Erythroblast (primary cell): ENCODE data around the gene SMNDC1.

ENCODE experiments used
- GATA1 ChIP-seq: IDR thresholded peaks from 2 replicates; pipeline ENCODE4 v1.6.1; 2011; ENCODE audit warnings: low read depth, mild to moderate bottlenecking, control low read depth, low read length, moderate library complexity
- POLR2A ChIP-seq: IDR thresholded peaks from 2 replicates; pipeline ENCODE4 v1.6.1; 2011; ENCODE audit warnings: mild to moderate bottlenecking, low read length

- TF ChIP-seq POLR2A, result no peak
- no peak for TF ChIP-seq GATA1
Measured at GRCh38 chr10:110311357-110311949, 6.7 kb upstream of the SMNDC1 start.
